GM12878 (cell line): ENCODE measurements around the gene GALK1. TPM values are rescaled to one million over a fixed set of nuclear protein-coding genes. Genes with fewer than 3 reads are reported as not detected.
A peak's percentile ranks its signal among the peaks of the same experiment; 100 is the strongest.

Experiments used
- BACH1 ChIP-seq: fragments of 450-650 bp; IDR thresholded peaks from 2 replicates; pipeline ENCODE4 v1.6.1; 2017; ENCODE audit warnings: mild to moderate bottlenecking, borderline replicate concordance
- BMI1 ChIP-seq: fragments of 450-650 bp; IDR thresholded peaks from 2 replicates; pipeline ENCODE4 v1.6.1; 2016; ENCODE audit warnings: mild to moderate bottlenecking, moderate library complexity, borderline replicate concordance
- CHD2 ChIP-seq: IDR thresholded peaks from 2 replicates; pipeline ENCODE4 v1.6.1; 2011; ENCODE audit warnings: low read depth, low read length, improper control_type of control experiment, borderline replicate concordance
- ETV6 ChIP-seq, 2 experiments: fragments of 450-650 bp in 1 of 2; IDR thresholded peaks in 1 of 2; conservative IDR thresholded peaks in 1 of 2; 2 replicates each; pipeline ENCODE4 v1.6.1; 2014; ENCODE audit warnings: antibody characterized with exemption in 1 of 2, borderline replicate concordance in 1 of 2, low read depth in 1 of 2, mild to moderate bottlenecking in 1 of 2, moderate library complexity in 1 of 2
- FOXM1 ChIP-seq: IDR thresholded peaks from 2 replicates; pipeline ENCODE4 v1.6.1; 2012; ENCODE audit warnings: low read depth, mild to moderate bottlenecking, inconsistent platforms, low read length, moderate library complexity
- MTA3 ChIP-seq: IDR thresholded peaks from 2 replicates; pipeline ENCODE4 v1.6.1; 2012; ENCODE audit warnings: low read length, inconsistent platforms, borderline replicate concordance
- NR2C1 ChIP-seq: fragments of 450-650 bp; IDR thresholded peaks from 2 replicates; pipeline ENCODE4 v1.6.1; 2017; ENCODE audit warnings: antibody characterized with exemption, mild to moderate bottlenecking, moderate library complexity
- NR2F1 ChIP-seq: fragments of 450-650 bp; conservative IDR thresholded peaks from 2 replicates; pipeline ENCODE4 v1.6.1; 2017; ENCODE audit warnings: mild to moderate bottlenecking
- NRF1 ChIP-seq: conservative IDR thresholded peaks from 2 replicates; pipeline ENCODE4 v1.6.1; 2011; ENCODE audit warnings: mild to moderate bottlenecking, low read depth, low read length, improper control_type of control experiment
- PAX5 ChIP-seq: IDR thresholded peaks from 2 replicates; pipeline ENCODE4 v1.6.1; 2011; ENCODE audit warnings: low read depth, low read length, borderline replicate concordance
- POLR2AphosphoS5 ChIP-seq: IDR thresholded peaks from 2 replicates; pipeline ENCODE4 v1.6.1; 2011; ENCODE audit warnings: mild to moderate bottlenecking, low read length, inconsistent platforms
- RCOR1 ChIP-seq: conservative IDR thresholded peaks from 2 replicates; pipeline ENCODE4 v1.6.1; 2012; ENCODE audit warnings: low read depth, low read length, improper control_type of control experiment
- SMAD5 ChIP-seq: IDR thresholded peaks from 2 replicates; pipeline ENCODE4 v1.6.1; 2016; ENCODE audit warnings: antibody characterized with exemption, low read depth
- STAT3 ChIP-seq: IDR thresholded peaks from 2 replicates; pipeline ENCODE4 v1.6.1; 2011; ENCODE audit warnings: low read depth, low read length, improper control_type of control experiment
- SUPT20H ChIP-seq: IDR thresholded peaks from 2 replicates; pipeline ENCODE4 v1.6.1; 2011; ENCODE audit warnings: low read depth, mild to moderate bottlenecking, low read length, moderate library complexity, borderline replicate concordance; ENCODE audit not compliant: control insufficient read depth
- TCF7 ChIP-seq: IDR thresholded peaks from 2 replicates; pipeline ENCODE4 v1.6.1; 2014; ENCODE audit warnings: antibody characterized with exemption, borderline replicate concordance
- ZNF217 ChIP-seq: fragments of 450-650 bp; IDR thresholded peaks from 2 replicates; pipeline ENCODE4 v1.6.1; 2017; ENCODE audit warnings: antibody characterized with exemption, mild to moderate bottlenecking
- ZNF24 ChIP-seq: fragments of 450-650 bp; IDR thresholded peaks from 2 replicates; pipeline ENCODE4 v1.6.1; 2017; ENCODE audit warnings: antibody characterized with exemption, mild to moderate bottlenecking
- polyA plus RNA-seq, 11 experiments: library from polyadenylated mRNA; depleted of rRNA in 4 of 11; unstranded in 6 of 11; stranded (reverse) in 5 of 11; fragments of >200 nt; fragmentation: Nextera tagmentation in 4 of 11; fragmentation: Illumina TruSeq in 1 of 11; extraction: Ambion mirVana in 4 of 11; extraction: Trizol in 1 of 11; gene quantifications; 1 replicate in 1 of 11; 2 replicates in 10 of 11; pipeline versions ENCODE4 v1.2.1 to v1.2.3, GENCODE V29; 2011 to 2016; ENCODE audit warnings: inconsistent platforms in 2 of 11, missing spikeins in 2 of 11, low read depth in 1 of 11
- total RNA-seq, 4 experiments: library from RNA; depleted of rRNA in 3 of 4; stranded (reverse); fragments of >200 nt in 3 of 4; fragmentation: Illumina TruSeq in 1 of 4; extraction: Trizol in 1 of 4; gene quantifications; 2 replicates each; pipeline versions ENCODE4 v1.2.1 to v1.2.3, GENCODE V29; 2013 to 2021
- TF ChIP-seq, protein P1 (sequence below): fragments of 450-650 bp; IDR thresholded peaks from 2 replicates; pipeline ENCODE4 v1.6.1; 2017; ENCODE audit warnings: low read depth, mild to moderate bottlenecking, moderate library complexity
- TF ChIP-seq, protein P2 (sequence below): fragments of 450-650 bp; IDR thresholded peaks from 2 replicates; pipeline ENCODE4 v1.6.1; 2017; ENCODE audit warnings: mild to moderate bottlenecking, moderate library complexity
- TF ChIP-seq, protein P3 (sequence below): fragments of 450-650 bp; IDR thresholded peaks from 2 replicates; pipeline ENCODE4 v1.6.1; 2014; ENCODE audit warnings: mild to moderate bottlenecking
- TF ChIP-seq, protein P4 (sequence below): fragments of 450-650 bp; IDR thresholded peaks from 2 replicates; pipeline ENCODE4 v1.6.1; 2017; ENCODE audit warnings: mild to moderate bottlenecking, low read depth, inconsistent platforms; ENCODE audit not compliant: poor library complexity, severe bottlenecking

The GALK1 gene
- total and polyA plus RNA-seq, 10 of the 15 experiments (the other 5 are each of a cell fraction or from before 2014, with no cell fraction given): 0.21 to 43.8 (median 21.4) TPM

DNA sequence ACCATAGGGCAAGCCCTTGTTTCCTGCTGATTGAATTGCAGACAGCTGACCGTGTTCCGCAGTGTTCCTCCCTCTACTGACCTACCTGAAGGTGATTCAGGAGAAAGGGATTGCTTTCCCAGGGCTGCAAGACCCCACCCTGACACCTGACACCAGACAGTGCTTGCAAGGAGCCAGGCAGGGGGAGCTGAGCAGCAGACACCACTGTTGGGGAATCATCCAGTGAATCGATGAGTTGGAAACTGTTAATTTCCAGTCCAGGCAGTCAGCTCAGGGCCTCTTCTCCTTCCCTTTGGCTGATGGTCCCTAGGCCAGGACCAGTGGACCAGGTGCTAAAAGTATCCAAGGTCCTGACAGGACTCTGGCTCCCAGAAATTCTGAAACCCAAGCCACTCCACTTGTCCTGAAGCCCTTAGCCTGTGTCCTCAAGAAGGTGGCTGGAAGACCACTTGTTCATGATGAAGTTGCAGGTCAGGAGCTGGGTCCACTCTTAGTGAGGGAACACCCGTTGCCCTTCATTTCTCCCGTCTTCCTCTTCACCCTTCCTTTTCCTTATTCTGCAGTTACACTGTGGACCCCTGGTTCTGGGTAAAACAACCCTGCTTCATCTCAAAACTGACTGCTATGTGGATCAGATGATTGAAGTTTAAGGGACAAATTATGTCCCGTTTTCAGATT is 10.1 kb upstream of the GALK1 start (continued):
- TF ChIP-seq, protein P1, sequence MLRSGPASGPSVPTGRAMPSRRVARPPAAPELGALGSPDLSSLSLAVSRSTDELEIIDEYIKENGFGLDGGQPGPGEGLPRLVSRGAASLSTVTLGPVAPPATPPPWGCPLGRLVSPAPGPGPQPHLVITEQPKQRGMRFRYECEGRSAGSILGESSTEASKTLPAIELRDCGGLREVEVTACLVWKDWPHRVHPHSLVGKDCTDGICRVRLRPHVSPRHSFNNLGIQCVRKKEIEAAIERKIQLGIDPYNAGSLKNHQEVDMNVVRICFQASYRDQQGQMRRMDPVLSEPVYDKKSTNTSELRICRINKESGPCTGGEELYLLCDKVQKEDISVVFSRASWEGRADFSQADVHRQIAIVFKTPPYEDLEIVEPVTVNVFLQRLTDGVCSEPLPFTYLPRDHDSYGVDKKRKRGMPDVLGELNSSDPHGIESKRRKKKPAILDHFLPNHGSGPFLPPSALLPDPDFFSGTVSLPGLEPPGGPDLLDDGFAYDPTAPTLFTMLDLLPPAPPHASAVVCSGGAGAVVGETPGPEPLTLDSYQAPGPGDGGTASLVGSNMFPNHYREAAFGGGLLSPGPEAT: no peak
- no peak for TF ChIP-seq ZNF217
- TF ChIP-seq MTA3: 0 out of 2 replicates have a peak, but pooled peaks have one; percentile 27
- TF ChIP-seq FOXM1: peak; percentile 27; the same call in 1 of the 2 replicates
- no peak for TF ChIP-seq CHD2
- no peak for TF ChIP-seq TCF7
- TF ChIP-seq, protein P2, sequence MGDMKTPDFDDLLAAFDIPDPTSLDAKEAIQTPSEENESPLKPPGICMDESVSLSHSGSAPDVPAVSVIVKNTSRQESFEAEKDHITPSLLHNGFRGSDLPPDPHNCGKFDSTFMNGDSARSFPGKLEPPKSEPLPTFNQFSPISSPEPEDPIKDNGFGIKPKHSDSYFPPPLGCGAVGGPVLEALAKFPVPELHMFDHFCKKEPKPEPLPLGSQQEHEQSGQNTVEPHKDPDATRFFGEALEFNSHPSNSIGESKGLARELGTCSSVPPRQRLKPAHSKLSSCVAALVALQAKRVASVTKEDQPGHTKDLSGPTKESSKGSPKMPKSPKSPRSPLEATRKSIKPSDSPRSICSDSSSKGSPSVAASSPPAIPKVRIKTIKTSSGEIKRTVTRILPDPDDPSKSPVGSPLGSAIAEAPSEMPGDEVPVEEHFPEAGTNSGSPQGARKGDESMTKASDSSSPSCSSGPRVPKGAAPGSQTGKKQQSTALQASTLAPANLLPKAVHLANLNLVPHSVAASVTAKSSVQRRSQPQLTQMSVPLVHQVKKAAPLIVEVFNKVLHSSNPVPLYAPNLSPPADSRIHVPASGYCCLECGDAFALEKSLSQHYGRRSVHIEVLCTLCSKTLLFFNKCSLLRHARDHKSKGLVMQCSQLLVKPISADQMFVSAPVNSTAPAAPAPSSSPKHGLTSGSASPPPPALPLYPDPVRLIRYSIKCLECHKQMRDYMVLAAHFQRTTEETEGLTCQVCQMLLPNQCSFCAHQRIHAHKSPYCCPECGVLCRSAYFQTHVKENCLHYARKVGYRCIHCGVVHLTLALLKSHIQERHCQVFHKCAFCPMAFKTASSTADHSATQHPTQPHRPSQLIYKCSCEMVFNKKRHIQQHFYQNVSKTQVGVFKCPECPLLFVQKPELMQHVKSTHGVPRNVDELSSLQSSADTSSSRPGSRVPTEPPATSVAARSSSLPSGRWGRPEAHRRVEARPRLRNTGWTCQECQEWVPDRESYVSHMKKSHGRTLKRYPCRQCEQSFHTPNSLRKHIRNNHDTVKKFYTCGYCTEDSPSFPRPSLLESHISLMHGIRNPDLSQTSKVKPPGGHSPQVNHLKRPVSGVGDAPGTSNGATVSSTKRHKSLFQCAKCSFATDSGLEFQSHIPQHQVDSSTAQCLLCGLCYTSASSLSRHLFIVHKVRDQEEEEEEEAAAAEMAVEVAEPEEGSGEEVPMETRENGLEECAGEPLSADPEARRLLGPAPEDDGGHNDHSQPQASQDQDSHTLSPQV: no peak
- TF ChIP-seq, protein P3, sequence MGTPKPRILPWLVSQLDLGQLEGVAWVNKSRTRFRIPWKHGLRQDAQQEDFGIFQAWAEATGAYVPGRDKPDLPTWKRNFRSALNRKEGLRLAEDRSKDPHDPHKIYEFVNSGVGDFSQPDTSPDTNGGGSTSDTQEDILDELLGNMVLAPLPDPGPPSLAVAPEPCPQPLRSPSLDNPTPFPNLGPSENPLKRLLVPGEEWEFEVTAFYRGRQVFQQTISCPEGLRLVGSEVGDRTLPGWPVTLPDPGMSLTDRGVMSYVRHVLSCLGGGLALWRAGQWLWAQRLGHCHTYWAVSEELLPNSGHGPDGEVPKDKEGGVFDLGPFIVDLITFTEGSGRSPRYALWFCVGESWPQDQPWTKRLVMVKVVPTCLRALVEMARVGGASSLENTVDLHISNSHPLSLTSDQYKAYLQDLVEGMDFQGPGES: no peak
- TF ChIP-seq NRF1: no peak
- no peak for TF ChIP-seq RCOR1
- TF ChIP-seq SUPT20H: no peak
- TF ChIP-seq POLR2AphosphoS5: peak; percentile 65; the same call in 1 of the 2 replicates
- TF ChIP-seq STAT3: no peak
- no peak for TF ChIP-seq SMAD5
- no peak for TF ChIP-seq NR2C1
- TF ChIP-seq ETV6 (conservative IDR thresholded peaks at IDR 0.05 in 1 of 2, IDR thresholded peaks at IDR 0.05 in 1 of 2; ENCODE audit: borderline replicate concordance in 1 of 2, low read depth in 1 of 2): no peak
- no peak; the same call in 1 of the 2 replicates for TF ChIP-seq BMI1
- TF ChIP-seq NR2F1: no peak
- TF ChIP-seq ZNF24: no peak
- peak; percentile 45; the same call in 1 of the 2 replicates for TF ChIP-seq BACH1
- TF ChIP-seq, protein P4, sequence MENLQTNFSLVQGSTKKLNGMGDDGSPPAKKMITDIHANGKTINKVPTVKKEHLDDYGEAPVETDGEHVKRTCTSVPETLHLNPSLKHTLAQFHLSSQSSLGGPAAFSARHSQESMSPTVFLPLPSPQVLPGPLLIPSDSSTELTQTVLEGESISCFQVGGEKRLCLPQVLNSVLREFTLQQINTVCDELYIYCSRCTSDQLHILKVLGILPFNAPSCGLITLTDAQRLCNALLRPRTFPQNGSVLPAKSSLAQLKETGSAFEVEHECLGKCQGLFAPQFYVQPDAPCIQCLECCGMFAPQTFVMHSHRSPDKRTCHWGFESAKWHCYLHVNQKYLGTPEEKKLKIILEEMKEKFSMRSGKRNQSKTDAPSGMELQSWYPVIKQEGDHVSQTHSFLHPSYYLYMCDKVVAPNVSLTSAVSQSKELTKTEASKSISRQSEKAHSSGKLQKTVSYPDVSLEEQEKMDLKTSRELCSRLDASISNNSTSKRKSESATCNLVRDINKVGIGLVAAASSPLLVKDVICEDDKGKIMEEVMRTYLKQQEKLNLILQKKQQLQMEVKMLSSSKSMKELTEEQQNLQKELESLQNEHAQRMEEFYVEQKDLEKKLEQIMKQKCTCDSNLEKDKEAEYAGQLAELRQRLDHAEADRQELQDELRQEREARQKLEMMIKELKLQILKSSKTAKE: no peak
- no peak for TF ChIP-seq PAX5
